HG03565 (cell line): ENCODE measurements around the gene SPDYE2.
"Not testable (repeated sequence)": the region's sequence is repeated elsewhere in the genome, so short reads cannot be mapped to it uniquely, and the experiment has no call there.

Source experiments
- ATAC-seq: cut with Tn5 transposase; IDR thresholded peaks from one replicate; pipeline ENCODE4 v1.9.1; 2021; ENCODE audit warnings: mild to moderate bottlenecking, moderate library complexity; ENCODE audit not compliant: unreplicated experiment

SPDYE2 gene

GRCh38 chr7:102599699-102600098 lies 48.7 kb downstream of the SPDYE2 start:
- not testable (repeated sequence) for ATAC-seq

GRCh38 chr7:102602317-102602716 lies 51.3 kb downstream of the SPDYE2 start:
- not testable (repeated sequence) for ATAC-seq

GRCh38 chr7:102604431-102605145 lies 53.6 kb downstream of the SPDYE2 start:
- ATAC-seq, result not testable (repeated sequence)

GRCh38 chr7:102606848-102607247 lies 55.8 kb downstream of the SPDYE2 start:
- ATAC-seq, result not testable (repeated sequence)

- ATAC-seq, result not testable (repeated sequence)
Measured at GRCh38 chr7:102609734-102610133, 58.7 kb downstream of the SPDYE2 start.

GRCh38 chr7:102610441-102610840 lies 59.4 kb downstream of the SPDYE2 start:
- not testable (repeated sequence) for ATAC-seq

GRCh38 chr7:102611013-102611674 lies 60.1 kb downstream of the SPDYE2 start:
- not testable (repeated sequence) for ATAC-seq

GRCh38 chr7:102611675-102612325 lies 60.8 kb downstream of the SPDYE2 start:
- ATAC-seq, result not testable (repeated sequence)
